NCI-H1048 (cell line): Measurements from ENCODE around the gene RPRD1B.

Experiments
- DNase-seq: peaks from one replicate; lab custom pipeline; 2025; lab: John Stamatoyannopoulos, UW

The RPRD1B gene

DNA sequence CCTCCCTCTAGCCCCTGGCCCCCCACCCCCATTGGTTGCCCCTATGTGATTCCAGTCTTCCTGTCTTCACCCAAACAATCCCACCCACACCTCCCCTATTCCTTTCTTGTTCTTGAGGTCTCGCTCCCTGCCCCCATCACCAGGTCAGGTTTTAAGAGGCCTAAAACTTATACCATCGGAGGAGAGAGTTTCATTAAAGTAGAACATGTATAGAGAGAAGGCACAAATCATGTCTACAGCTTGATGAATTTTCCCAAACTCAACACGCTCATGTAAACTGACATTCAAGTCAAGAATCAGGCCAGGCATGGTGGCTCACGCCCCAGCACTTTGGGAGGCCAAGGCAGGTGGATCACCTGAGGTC is 87.1 kb downstream of the RPRD1B start:
- DNase-seq, result no peak

- no peak for DNase-seq
Observed at GRCh38 chr20:38121741-38122140, 88.2 kb downstream of the RPRD1B start.

DNA sequence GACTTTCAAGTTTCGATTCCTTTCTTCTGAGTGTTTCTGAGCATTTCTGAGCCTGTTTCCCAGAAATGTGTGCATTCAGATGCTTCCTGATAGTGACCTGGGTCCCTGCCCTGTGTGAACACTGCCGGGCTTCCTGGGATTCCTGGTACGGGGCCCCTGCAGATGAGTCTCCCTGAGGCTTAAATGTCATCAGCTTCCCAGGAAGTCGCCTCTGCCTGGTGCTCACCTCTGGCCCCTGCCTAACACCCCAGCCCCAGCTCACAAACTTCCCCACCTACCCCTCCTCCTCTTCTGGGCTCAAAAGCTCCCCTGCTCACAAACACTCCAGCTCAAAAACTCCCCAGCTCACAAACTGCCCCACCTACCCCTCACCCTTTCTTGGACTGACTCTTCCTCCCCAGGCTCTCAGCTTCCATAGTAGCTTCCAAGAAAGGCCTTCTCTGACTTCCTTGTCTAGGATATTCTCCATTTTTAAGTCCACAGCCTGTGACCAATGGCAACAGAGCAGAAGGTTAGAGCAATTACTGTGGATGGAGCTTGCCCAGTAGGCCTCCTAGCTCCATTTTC is 89.6 kb downstream of the RPRD1B start:
- DNase-seq, result no peak

GRCh38 chr20:38125157-38126056 is 91.9 kb downstream of the RPRD1B start:
- DNase-seq, result no peak

- no peak for DNase-seq
Observed at GRCh38 chr20:38126146-38126921, 92.8 kb downstream of the RPRD1B start.

- DNase-seq, result no peak
Observed at GRCh38 chr20:38126932-38127621, 93.5 kb downstream of the RPRD1B start.

DNA sequence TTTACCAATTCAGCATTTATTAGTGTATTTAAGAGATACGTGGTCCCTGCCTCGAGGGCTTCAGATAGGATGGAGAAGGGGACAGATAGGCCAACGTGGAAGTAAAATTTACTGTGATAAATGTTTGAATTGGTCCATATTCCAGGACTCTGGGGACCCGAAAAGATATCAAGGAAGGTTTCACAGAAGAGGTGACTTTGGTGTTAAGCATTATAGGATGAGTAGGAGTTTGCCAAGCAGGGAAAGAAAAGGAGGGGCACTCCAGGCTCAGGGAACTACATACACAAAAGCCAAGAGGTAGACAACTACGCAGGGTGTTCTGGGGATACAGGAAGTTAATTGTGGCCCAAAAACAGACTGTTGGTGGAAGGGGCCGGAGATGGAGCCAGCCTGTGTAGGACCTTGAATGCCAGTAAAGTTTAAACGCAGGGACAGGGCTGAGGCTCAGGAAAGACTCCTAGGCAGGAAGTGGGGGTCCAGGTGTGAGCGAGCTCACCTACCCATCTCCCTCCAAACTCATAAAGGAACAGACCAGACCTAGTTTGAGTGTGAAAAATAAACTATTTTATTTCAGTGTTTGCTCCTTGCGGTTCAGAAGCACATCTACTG is 94.5 kb downstream of the RPRD1B start:
- DNase-seq, result no peak

GRCh38 chr20:38128691-38129090 is 95.1 kb downstream of the RPRD1B start:
- DNase-seq, result no peak

DNA sequence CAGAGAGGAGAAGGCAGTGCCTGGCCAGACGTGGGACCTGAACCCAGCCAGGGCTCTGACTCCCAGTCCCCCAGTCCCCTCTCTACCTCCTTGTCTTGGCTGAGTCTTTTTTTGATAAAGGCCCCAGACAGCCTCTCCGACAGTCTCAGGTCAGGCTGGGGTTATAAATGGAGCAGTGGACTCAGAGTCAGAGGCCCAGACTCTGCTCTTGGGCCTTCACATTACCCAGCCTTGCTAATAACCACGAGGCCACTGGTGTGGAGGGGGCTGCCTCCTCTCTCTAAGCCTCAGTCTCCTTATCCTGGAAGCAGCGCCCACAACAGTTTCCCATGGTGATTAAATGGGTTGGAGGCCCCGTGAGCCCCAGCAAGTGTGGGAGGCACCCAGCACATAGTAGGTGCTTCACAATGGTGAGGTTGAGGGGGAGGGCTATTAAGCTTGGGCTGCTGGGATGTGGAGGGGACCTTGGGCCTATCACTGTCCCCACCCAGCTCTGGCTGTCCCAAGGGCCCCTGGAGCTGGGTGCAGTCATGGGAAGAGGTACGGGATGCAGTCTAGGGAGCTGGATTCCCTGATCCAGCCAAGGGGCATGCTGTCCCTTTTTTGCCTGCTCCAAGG is 95.8 kb downstream of the RPRD1B start:
- DNase-seq, result no peak

DNA sequence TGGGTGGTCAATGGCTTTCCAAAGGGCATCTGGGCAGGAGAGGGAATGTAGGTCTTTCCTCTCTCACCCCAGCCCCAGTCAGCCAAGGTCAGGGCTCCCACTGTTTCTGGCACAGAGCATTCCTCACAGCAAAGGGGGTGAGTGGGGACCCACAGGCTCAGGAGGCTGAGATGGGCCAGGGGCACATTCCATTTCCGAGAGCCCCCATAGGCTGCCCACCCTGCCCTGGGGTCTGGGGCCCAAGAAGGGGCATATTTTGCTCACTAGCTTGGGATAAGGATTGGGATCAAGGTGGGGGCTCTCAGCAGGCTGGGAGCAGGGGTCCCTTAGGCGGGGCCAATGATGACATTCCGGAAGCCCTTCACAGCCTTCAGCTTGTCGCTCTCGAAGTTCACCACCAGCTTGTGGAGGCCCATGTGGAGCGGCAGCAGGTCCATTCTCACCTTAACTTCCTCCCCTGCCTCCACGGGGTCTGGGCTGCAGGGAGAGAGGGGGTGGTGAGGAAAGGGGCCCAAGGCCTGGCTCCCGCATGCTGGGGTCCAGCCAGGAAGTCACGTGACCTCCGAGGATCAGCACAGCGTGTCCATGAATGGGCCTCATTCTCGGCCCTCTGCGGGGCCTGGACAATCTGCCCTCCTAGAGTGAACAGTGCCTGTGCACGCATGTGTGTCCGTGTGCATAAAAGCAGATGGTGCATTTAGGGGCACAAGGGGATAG is 96.5 kb downstream of the RPRD1B start:
- no peak for DNase-seq

DNA sequence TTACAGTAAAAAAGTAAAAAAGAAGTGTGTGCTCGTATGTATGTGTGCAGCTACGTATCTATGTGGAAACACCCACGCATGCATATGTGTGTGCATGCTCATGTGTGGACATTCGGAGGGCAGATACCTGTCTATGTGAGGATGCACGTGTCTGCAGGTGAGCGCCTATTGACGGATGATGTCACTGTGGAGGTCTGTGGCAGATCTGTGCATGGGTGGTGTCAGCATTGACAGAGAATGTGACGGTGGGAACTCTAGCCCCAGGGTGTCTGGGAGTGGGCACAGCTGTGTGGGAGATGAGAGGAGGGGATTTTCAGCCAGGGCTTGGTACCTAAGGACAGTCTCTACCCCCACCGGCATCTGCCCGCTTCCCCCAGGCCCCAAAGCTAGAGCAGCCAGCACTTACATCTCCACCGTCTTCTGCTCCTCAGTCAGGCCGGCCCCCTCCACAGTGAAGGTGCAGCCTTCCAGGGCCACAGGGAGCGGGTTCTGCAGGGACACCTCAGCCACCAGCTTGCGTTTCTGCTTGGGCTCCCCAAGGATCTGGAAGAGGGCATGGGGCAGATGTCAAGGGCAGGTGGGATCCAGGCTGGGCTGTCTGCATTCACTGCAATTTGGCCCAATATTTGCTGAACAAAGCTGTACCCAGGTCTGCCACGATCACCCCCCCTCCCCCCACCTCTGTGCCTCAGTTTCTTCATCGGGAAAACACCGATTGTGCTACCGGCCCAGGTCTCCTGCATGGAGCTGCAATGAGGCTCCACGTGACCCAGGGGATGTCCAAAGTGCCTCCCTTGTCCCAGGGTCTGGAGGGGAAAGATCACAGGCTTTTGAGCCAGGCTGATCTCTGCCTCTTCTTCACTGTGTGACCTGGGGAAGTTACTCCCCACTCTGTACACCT is 97.4 kb downstream of the RPRD1B start:
- no peak for DNase-seq

- DNase-seq, result no peak
Observed at GRCh38 chr20:38131588-38132121, 98.1 kb downstream of the RPRD1B start.

DNA sequence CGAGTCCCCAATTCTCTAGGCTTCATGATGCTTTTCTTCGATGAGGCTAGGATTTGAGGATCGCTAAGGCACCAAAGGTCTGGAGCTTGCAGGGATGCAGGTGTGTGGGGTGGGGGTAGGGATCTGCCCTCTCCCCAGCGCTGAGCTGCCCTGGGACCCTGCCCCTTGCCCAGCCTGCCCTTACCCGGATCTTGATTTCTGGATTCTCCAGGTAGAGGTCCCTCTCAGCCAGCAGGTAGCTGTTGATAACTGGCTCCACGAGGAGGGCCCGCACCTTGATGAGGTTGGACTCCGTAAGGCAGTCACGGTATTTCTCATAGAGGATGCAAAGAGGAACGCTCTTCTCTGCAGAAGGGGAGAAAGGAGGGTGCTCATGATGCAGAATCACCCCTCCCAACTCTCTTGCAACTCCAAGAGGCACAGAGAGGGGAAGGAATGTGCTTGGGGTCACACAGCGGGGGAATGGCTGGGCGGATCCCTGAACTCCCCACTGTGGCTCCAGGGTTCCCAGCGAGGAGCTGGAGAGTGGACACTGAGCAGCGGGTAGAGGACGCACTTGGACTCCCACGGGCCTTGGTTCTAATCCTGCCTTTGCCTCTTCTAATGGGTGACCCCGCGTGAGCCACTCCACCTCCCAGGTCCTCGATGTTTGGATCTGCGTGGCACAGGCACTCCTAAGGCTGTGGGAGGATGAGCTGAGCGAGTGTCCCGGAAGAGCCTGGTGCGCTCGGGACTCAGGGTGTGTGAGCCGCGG is 98.8 kb downstream of the RPRD1B start:
- DNase-seq, result no peak

DNA sequence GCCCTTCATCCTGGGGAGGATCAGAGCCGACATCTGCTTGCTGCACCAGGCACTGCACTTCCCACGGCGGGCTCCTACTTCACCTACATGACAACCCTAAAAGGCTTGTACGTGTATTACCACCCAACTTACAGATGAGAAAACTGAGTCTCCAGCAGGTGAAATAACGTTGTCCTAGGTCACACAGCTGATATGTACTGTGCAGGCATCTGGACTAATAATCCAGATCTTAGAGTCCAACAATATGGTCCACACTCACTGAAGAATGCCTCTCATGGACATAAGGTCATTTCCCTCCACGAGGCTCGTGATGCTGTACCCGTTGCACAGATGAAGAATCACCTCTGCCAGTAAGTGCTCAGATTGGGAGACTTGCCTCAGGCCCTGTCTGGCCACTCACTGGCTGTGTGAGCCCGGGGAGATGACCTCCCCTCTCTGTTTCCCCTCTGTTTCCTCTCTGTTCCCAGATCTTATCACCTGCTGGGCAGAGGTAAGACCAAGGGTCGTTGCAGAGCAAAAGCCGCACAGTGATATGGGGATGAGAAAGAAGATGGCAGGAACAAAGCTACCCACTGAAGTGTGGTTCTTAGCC is 99.5 kb downstream of the RPRD1B start:
- no peak for DNase-seq

DNA sequence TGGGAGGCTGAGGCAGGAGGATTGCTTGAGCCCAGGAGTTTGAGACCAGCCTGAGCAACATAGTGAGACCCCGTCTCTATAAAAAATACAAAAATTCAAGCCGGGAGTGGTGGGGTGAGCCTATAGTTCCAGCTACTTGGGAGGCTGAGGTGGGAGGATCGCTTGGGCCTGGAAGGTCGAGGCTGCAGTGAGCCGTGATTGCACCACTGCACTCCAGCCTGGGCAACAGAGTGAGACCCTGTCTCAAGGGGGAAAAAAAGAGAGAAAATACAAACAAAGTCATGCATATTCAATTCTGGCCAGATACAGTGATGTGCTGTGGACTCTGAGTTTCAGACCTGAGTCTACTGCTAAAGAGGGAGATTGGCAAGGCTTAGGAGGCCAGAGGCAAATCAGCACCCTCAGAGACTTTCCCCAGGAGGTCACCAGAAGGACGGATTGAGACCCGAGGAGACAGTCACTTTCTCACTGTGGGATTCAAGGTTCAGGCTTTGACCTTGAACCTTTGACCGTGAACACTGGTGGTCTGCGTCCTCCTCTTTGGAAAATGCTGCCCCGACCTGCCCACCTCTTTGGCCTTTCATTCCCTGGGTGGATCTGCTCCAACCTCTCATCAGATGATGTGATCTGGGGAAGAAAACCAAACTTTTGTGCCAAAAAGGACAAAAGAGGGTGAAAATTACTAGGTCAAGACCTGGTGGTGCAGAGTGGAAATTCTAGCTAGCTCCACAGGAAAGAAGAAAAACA is 100.3 kb downstream of the RPRD1B start:
- DNase-seq, result no peak

GRCh38 chr20:38134427-38135270 is 101.1 kb downstream of the RPRD1B start:
- DNase-seq, result no peak

GRCh38 chr20:38135271-38135650 is 101.7 kb downstream of the RPRD1B start:
- DNase-seq, result no peak
